ENCODE data around the gene OR2L5.

GRCh38 chr1:247964933-247965332 lies 48.5 kb upstream of the OR2L5 start, which contains the start of gene OR2AK2:
- no peak for TF ChIP-seq POLR2AphosphoS5 (IDR thresholded peaks at IDR 0.05; ENCODE audit: low read depth, low read length)
- no peak for TF ChIP-seq REST (IDR thresholded peaks at IDR 0.05; ENCODE audit: insufficient read depth in 1 of 2, low read depth in 2 of 2, low read length in 2 of 2)
- TF ChIP-seq SIN3A (IDR thresholded peaks at IDR 0.05; ENCODE audit: borderline replicate concordance, insufficient read depth, low read length): no peak
- TF ChIP-seq TAF1 (IDR thresholded peaks at IDR 0.05; ENCODE audit: borderline replicate concordance, insufficient read depth, low read length): no peak
- no peak for TF ChIP-seq FOXP2 (optimal IDR thresholded peaks at IDR 0.05; ENCODE audit: borderline replicate concordance, extremely low read depth, extremely low read length, insufficient read depth)
